ENCODE measurements around the gene CHAF1A.

GRCh38 chr19:4357921-4358326, 44.5 kb upstream of the CHAF1A start:
- TF ChIP-seq CTCF (IDR thresholded peaks at IDR 0.05; ENCODE audit: poor library complexity, severe bottlenecking) (no peak), RAD21 (conservative IDR thresholded peaks at IDR 0.05) (no peak), EP300 (conservative IDR thresholded peaks at IDR 0.05; ENCODE audit: poor library complexity, severe bottlenecking) (no peak), POLR2AphosphoS5 (IDR thresholded peaks at IDR 0.05) (no peak)
